GM12878 (cell line): Measurements from ENCODE around the gene DTL. TPM values are rescaled to one million over a fixed set of nuclear protein-coding genes. Genes with fewer than 3 reads are reported as not detected.
A peak's percentile ranks its signal among the peaks of the same experiment; 100 is the strongest.

Source experiments
- ATAC-seq: fragments of 200-7000 bp; cut with Tn5 transposase; 3 replicates; pipeline ENCODE4 v1.9.1; 2020; ENCODE audit warnings: mild to moderate bottlenecking, moderate library complexity
- BruUV-seq: library from RNA; stranded (reverse); fragments of 400-500 nt; replicated peaks from 2 replicates; lab custom pipeline; 2021; lab: Mats Ljungman, UMichigan
- CTCF ChIA-PET: fragments of 300-600 bp; sonication (Branson Sonifier 250); formaldehyde crosslinking; extraction: SDS; loops from one replicate; lab custom pipeline; 2021; ENCODE audit warnings: inconsistent platforms; lab: Yijun Ruan, JAX
- POLR2A ChIA-PET: fragments of 350-600 bp; formaldehyde crosslinking; extraction: SDS; loops from one replicate; lab custom pipeline; 2021; ENCODE audit warnings: inconsistent platforms; lab: Charles Lee
- RAD21 ChIA-PET: fragments of 300-600 bp; sonication (Branson Sonifier 250); formaldehyde crosslinking; loops from one replicate; lab custom pipeline; 2023; ENCODE audit warnings: antibody characterized with exemption; ENCODE audit not compliant: unreplicated experiment; lab: Charles Lee
- SMC1A ChIA-PET: fragments of 300-600 bp; sonication (Branson Sonifier 250); formaldehyde crosslinking; loops from one replicate; lab custom pipeline; 2023; ENCODE audit not compliant: unreplicated experiment, uncharacterized antibody; lab: Charles Lee
- DNase-seq: peaks from one replicate; pipeline ENCODE4 v3.0.0-alpha.2; 2011; ENCODE audit warnings: low read depth, low spot score
- FAIRE-seq: peaks from 3 replicates; lab custom pipeline; 2011; peaks lifted over from hg19 to GRCh38; lab: Jason Lieb, UNC
- H2AFZ ChIP-seq: 2 replicates; pipeline ENCODE4 v1.6.0; 2011; ENCODE audit warnings: low read depth, low read length, control low read depth; ENCODE audit not compliant: control insufficient read depth
- H3K27ac ChIP-seq: 2 replicates; pipeline ENCODE4 v1.5.1; 2011; ENCODE audit warnings: control low read depth; ENCODE audit not compliant: control insufficient read depth, insufficient read depth
- H3K27me3 ChIP-seq, 2 experiments: replicated peaks in 1 of 2; 2 replicates each; pipeline versions ENCODE4 v1.6.0 to v1.6.1; 2011; ENCODE audit warnings: low read length in 1 of 2; ENCODE audit not compliant: control insufficient read depth in 2 of 2, insufficient read depth in 2 of 2
- H3K36me3 ChIP-seq, 2 experiments: 2 replicates each; pipeline ENCODE4 v1.5.1; 2011; ENCODE audit warnings: low read length in 1 of 2; ENCODE audit not compliant: control insufficient read depth in 2 of 2, insufficient read depth in 2 of 2
- H3K4me1 ChIP-seq: 2 replicates; pipeline ENCODE4 v1.6.1; 2011; ENCODE audit warnings: mild to moderate bottlenecking, low read length, moderate library complexity, mixed read lengths; ENCODE audit not compliant: control insufficient read depth, insufficient read depth
- H3K4me2 ChIP-seq: 2 replicates; pipeline ENCODE4 v1.6.0; 2011; ENCODE audit warnings: control low read depth; ENCODE audit not compliant: control insufficient read depth, insufficient read depth
- H3K4me3 ChIP-seq: fragments of 200-600 bp; sonication (generic); 2 replicates; pipeline ENCODE4 v1.5.1; 2016
- H3K79me2 ChIP-seq: 2 replicates; pipeline ENCODE4 v1.6.0; 2011; ENCODE audit warnings: low read length; ENCODE audit not compliant: control insufficient read depth, insufficient read depth
- H3K9ac ChIP-seq: 2 replicates; pipeline ENCODE4 v1.8.0; 2011; ENCODE audit warnings: low read length, control low read depth, mixed read lengths; ENCODE audit not compliant: control insufficient read depth, insufficient read depth
- H3K9me3 ChIP-seq: replicated peaks from 3 replicates; pipeline ENCODE4 v1.5.1; 2011; ENCODE audit warnings: mild to moderate bottlenecking, low read length; ENCODE audit not compliant: control insufficient read depth, insufficient read depth
- H4K20me1 ChIP-seq: 2 replicates; pipeline ENCODE4 v1.6.0; 2011; ENCODE audit not compliant: control insufficient read depth, insufficient read depth
- CBFB ChIP-seq: IDR thresholded peaks from 2 replicates; pipeline ENCODE4 v1.6.1; 2016; ENCODE audit warnings: antibody characterized with exemption, low read depth
- CHD2 ChIP-seq: IDR thresholded peaks from 2 replicates; pipeline ENCODE4 v1.6.1; 2011; ENCODE audit warnings: low read depth, low read length, improper control_type of control experiment, borderline replicate concordance
- CREM ChIP-seq: IDR thresholded peaks from 2 replicates; pipeline ENCODE4 v1.6.1; 2014; ENCODE audit warnings: antibody characterized with exemption, low read depth
- GABPA ChIP-seq: IDR thresholded peaks from 2 replicates; pipeline ENCODE4 v1.6.1; 2014; ENCODE audit warnings: antibody characterized with exemption, low read depth, mild to moderate bottlenecking, inconsistent platforms
- JUND ChIP-seq: IDR thresholded peaks from 2 replicates; pipeline ENCODE4 v1.6.1; 2012; ENCODE audit warnings: low read depth, mild to moderate bottlenecking, low read length, improper control_type of control experiment, moderate library complexity
- NFIC ChIP-seq: IDR thresholded peaks from 2 replicates; pipeline ENCODE4 v1.6.1; 2012; ENCODE audit warnings: low read depth, mild to moderate bottlenecking, inconsistent platforms, low read length, moderate library complexity
- NR2C2 ChIP-seq: IDR thresholded peaks from 2 replicates; pipeline ENCODE4 v1.6.1; 2011; ENCODE audit warnings: borderline replicate concordance, low read depth; ENCODE audit not compliant: control insufficient read depth, insufficient read length
- WGBS: methylation state at CpG from one replicate; pipeline ENCODE4 v1.1.6; 2016; ENCODE audit warnings: low lambda C conversion rate; ENCODE audit not compliant: insufficient replicate concordance, insufficient coverage; ENCODE audit errors: missing lambda C conversion rate; 5-methylcytosine and 5-hydroxymethylcytosine counted together
- in situ Hi-C: fragments of 300-500 bp; cut with MboI; formaldehyde crosslinking; loops from 9 replicates; pipeline ENCODE4 v1.14.3; 2018; ENCODE audit warnings: mixed read lengths
- intact Hi-C: fragments of 100-400 bp; cut with micrococcal nuclease; formaldehyde crosslinking; loops from one replicate; pipeline ENCODE4 v1.14.2; 2022; ENCODE audit not compliant: unreplicated experiment
- polyA plus RNA-seq, 11 experiments: library from polyadenylated mRNA; depleted of rRNA in 4 of 11; unstranded in 6 of 11; stranded (reverse) in 5 of 11; fragments of >200 nt; fragmentation: Nextera tagmentation in 4 of 11; fragmentation: Illumina TruSeq in 1 of 11; extraction: Ambion mirVana in 4 of 11; extraction: Trizol in 1 of 11; gene quantifications; 1 replicate in 1 of 11; 2 replicates in 10 of 11; pipeline versions ENCODE4 v1.2.1 to v1.2.3, GENCODE V29; 2011 to 2016; ENCODE audit warnings: inconsistent platforms in 2 of 11, missing spikeins in 2 of 11, low read depth in 1 of 11
- total RNA-seq, 4 experiments: library from RNA; depleted of rRNA in 3 of 4; stranded (reverse); fragments of >200 nt in 3 of 4; fragmentation: Illumina TruSeq in 1 of 4; extraction: Trizol in 1 of 4; gene quantifications; 2 replicates each; pipeline versions ENCODE4 v1.2.1 to v1.2.3, GENCODE V29; 2013 to 2021
- TF ChIP-seq, protein P1 (sequence below): fragments of 450-650 bp; IDR thresholded peaks from 2 replicates; pipeline ENCODE4 v1.6.1; 2016; ENCODE audit warnings: mild to moderate bottlenecking
- TF ChIP-seq, protein P2 (sequence below): fragments of 450-650 bp; formaldehyde crosslinking; IDR thresholded peaks from 2 replicates; pipeline ENCODE4 v1.5.0; 2022; ENCODE audit warnings: mild to moderate bottlenecking, missing genetic modification characterization
- TF ChIP-seq, protein P3 (sequence below): fragments of 450-650 bp; IDR thresholded peaks from 2 replicates; pipeline ENCODE4 v1.6.1; 2017; ENCODE audit warnings: borderline replicate concordance

The DTL gene
- total and polyA plus RNA-seq, 10 of the 15 experiments (the other 5 are each of a cell fraction or from before 2014, with no cell fraction given), result 24.1 to 73.4 (median 52.2) TPM

DNA sequence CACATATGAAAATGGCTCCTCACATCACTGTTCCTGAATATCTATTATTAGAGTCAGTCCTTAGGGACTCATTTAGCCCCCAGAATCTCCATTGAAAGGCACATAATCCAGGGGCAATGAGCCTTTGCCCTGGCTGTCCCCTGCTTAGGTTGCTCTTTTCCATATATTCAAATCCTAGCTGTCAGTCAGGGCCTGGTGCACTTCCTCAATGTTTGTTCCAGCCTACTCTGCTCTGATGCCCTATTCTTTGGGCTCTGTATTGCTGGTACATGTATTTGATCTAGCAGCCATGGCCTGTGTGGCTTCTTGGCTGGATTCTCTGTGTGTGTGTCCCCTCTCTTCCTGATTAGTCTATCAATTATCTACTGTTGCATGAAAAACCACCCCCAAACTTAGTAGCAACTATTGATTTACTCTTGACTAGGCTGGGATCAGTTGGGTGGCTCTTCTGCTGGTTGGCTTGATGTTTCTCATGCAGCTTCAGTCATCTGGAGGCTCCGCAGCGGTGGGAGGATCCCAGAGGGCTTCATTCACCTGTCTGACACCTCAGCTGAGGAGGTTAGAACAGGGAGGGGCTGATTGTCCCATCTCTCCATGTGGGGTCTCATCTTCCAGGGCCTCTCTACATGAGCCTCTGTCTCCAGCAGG lies 107.5 kb downstream of the DTL start:
- DNase-seq (no peak), ATAC-seq (no peak), FAIRE-seq (no peak)
- H3K4me2 ChIP-seq, result no peak overlapping the region
- in situ Hi-C loops (no loop called here), intact Hi-C loops (no loop called here)
- no peaks in the 10 kb centered on the region for H3K9me3 ChIP-seq
- no peak overlapping the region for H2AFZ ChIP-seq
- H3K4me3 ChIP-seq, result no peak overlapping the region
- no peaks in the 10 kb centered on the region for H3K27me3 ChIP-seq
- ChIA-PET RAD21 (no interaction called here), SMC1A (interaction anchor here (0.9 to 1.3 kb wide), 2 partner anchors 8 to 10 kb away, joined by 3 to 4 read pairs; no protein-coding TSS in a partner anchor), CTCF (interaction anchor here (1.2 kb wide), 1 partner anchor 8 kb away, joined by 3 read pairs; no protein-coding TSS in a partner anchor), POLR2A (no interaction called here)
- H3K9ac ChIP-seq, result no peak overlapping the region
- BruUV-seq, result no TSS peak
- H3K79me2 ChIP-seq, result no peaks in the 10 kb centered on the region
- no peak overlapping the region for H3K27ac ChIP-seq
- no peaks in the 10 kb centered on the region; the same call in 1 of the 2 replicates for H4K20me1 ChIP-seq
- WGBS, result 89% methylated on average over 2 of the region's 2 CpGs
- H3K36me3 ChIP-seq, result no peaks in the 10 kb centered on the region
- H3K4me1 ChIP-seq, result no peaks in the 10 kb centered on the region
- TF ChIP-seq, protein P1, sequence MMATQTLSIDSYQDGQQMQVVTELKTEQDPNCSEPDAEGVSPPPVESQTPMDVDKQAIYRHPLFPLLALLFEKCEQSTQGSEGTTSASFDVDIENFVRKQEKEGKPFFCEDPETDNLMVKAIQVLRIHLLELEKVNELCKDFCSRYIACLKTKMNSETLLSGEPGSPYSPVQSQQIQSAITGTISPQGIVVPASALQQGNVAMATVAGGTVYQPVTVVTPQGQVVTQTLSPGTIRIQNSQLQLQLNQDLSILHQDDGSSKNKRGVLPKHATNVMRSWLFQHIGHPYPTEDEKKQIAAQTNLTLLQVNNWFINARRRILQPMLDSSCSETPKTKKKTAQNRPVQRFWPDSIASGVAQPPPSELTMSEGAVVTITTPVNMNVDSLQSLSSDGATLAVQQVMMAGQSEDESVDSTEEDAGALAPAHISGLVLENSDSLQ, result peak; percentile 32; the same call in 1 of the 2 replicates
- no peak for TF ChIP-seq JUND
- no peak for TF ChIP-seq CBFB

DNA sequence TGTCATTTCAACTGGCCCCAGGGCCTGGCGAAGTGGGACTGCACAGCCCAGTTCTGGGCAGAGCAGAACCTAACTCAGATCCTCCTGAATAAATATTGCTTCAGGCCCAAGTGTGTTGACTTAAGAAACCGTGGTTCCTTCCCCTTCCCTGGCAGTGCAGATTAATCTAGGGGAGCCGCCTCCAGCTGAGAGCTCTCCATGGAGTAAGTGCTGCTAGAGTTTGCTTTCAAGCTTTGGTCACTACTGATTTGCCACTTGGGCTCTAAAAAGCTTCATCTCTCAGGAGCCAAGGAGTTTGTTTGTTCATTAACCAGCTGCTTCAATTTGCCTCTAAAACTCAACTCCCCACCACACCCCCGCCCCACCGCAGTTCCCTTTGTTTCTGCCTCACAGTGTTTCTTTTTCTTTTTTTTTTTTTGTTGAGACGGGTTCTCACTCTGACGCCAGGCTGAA lies 112.1 kb downstream of the DTL start:
- SMC1A ChIA-PET, result no interaction called here
- Histone ChIP-seq H3K9ac (no peak overlapping the region), H3K27me3 (no peaks in the 10 kb centered on the region), H3K36me3 (no peaks in the 10 kb centered on the region), H3K4me2 (no peak overlapping the region), H2AFZ (no peak overlapping the region), H3K9me3 (no peaks in the 10 kb centered on the region), H3K79me2 (no peaks in the 10 kb centered on the region), H3K4me3 (no peak overlapping the region), H3K27ac (no peak overlapping the region), H4K20me1 (no peaks in the 10 kb centered on the region; the same call in 1 of the 2 replicates), H3K4me1 (no peaks in the 10 kb centered on the region)
- POLR2A ChIA-PET, result interaction anchor here (0.5 kb wide), 2 partner anchors 48 to 461 kb away, joined by 3 to 4 read pairs; partner anchors contain the start of gene ATF3
- intact Hi-C loops (no loop called here), in situ Hi-C loops (no loop called here)
- no peak for DNase-seq
- CTCF ChIA-PET, result interaction anchor here (1.0 kb wide), 1 partner anchor 24 kb away, joined by 3 read pairs; no protein-coding TSS in a partner anchor
- BruUV-seq, result no TSS peak
- RAD21 ChIA-PET, result no interaction called here
- no peak for FAIRE-seq
- ATAC-seq, result no peak
- 95% methylated on average over 5 of the region's 7 CpGs for WGBS
- TF ChIP-seq GABPA (no peak), CHD2 (no peak), NR2C2 (no peak), CREM (no peak), NFIC (no peak)
- TF ChIP-seq, protein P2, sequence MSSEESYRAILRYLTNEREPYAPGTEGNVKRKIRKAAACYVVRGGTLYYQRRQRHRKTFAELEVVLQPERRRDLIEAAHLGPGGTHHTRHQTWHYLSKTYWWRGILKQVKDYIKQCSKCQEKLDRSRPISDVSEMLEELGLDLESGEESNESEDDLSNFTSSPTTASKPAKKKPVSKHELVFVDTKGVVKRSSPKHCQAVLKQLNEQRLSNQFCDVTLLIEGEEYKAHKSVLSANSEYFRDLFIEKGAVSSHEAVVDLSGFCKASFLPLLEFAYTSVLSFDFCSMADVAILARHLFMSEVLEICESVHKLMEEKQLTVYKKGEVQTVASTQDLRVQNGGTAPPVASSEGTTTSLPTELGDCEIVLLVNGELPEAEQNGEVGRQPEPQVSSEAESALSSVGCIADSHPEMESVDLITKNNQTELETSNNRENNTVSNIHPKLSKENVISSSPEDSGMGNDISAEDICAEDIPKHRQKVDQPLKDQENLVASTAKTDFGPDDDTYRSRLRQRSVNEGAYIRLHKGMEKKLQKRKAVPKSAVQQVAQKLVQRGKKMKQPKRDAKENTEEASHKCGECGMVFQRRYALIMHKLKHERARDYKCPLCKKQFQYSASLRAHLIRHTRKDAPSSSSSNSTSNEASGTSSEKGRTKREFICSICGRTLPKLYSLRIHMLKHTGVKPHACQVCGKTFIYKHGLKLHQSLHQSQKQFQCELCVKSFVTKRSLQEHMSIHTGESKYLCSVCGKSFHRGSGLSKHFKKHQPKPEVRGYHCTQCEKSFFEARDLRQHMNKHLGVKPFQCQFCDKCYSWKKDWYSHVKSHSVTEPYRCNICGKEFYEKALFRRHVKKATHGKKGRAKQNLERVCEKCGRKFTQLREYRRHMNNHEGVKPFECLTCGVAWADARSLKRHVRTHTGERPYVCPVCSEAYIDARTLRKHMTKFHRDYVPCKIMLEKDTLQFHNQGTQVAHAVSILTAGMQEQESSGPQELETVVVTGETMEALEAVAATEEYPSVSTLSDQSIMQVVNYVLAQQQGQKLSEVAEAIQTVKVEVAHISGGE (CRISPR knock-in tag), result no peak
- TF ChIP-seq, protein P3, sequence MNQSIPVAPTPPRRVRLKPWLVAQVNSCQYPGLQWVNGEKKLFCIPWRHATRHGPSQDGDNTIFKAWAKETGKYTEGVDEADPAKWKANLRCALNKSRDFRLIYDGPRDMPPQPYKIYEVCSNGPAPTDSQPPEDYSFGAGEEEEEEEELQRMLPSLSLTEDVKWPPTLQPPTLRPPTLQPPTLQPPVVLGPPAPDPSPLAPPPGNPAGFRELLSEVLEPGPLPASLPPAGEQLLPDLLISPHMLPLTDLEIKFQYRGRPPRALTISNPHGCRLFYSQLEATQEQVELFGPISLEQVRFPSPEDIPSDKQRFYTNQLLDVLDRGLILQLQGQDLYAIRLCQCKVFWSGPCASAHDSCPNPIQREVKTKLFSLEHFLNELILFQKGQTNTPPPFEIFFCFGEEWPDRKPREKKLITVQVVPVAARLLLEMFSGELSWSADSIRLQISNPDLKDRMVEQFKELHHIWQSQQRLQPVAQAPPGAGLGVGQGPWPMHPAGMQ, result no peak
